Activated T-helper 17 cell treated with anti-CD3 and anti-CD28 coated beads, Interleukin-2, amount 50 U/mL, for 72 hours (primary cell): ENCODE measurements around the gene SLC4A1AP. TPM values are rescaled to one million over a fixed set of nuclear protein-coding genes. Genes with fewer than 3 reads are reported as not detected.

ENCODE experiments used
- total RNA-seq, 2 donors: library from RNA; stranded (reverse); gene quantifications; one replicate each; pipeline ENCODE4 v1.2.3, GENCODE V29; 2022

SLC4A1AP gene
- total RNA-seq, 2 donors from 2014 or later, result 23.6 to 25.5 TPM

Other genes with a start within 250 kb of the SLC4A1AP start
- gene NRBP1, start 235.3 kb upstream of the SLC4A1AP start, total RNA-seq, result 10 to 100 TPM; 65.2 to 76.1 TPM
- gene KRTCAP3, start 221.5 kb upstream of the SLC4A1AP start, total RNA-seq, result 1 to 10 TPM; 2.6 to 5.0 TPM
- 10 to 100 TPM; 10.5 to 18.6 TPM for gene IFT172, start 174.1 kb upstream of the SLC4A1AP start, total RNA-seq
- under 1 TPM in 1 of 2 donors, not detected in 1; 0.21 TPM for gene FNDC4, start 168.7 kb upstream of the SLC4A1AP start, total RNA-seq
- not detected for gene GCKR, start 167.1 kb upstream of the SLC4A1AP start, total RNA-seq
- 10 to 100 TPM; 27.2 to 39.5 TPM for gene ZNF512, start 80.8 kb upstream of the SLC4A1AP start, total RNA-seq
- gene CCDC121, start 34.9 kb upstream of the SLC4A1AP start, total RNA-seq, result under 1 TPM; 0.26 to 0.45 TPM
- 10 to 100 TPM; 38.5 to 55.4 TPM for gene GPN1, start 34.8 kb upstream of the SLC4A1AP start, total RNA-seq
- gene SUPT7L, start 275 bp upstream of the SLC4A1AP start, total RNA-seq, result 10 to 100 TPM; 27.7 to 32.7 TPM
- 10 to 100 TPM; 53.1 to 76.3 TPM for gene MRPL33, start 107.8 kb downstream of the SLC4A1AP start, total RNA-seq
- gene RBKS, start 226.5 kb downstream of the SLC4A1AP start, total RNA-seq, result 10 to 100 TPM in 1 of 2 donors, 1 to 10 TPM in 1; 7.7 to 10.0 TPM
- 10 to 100 TPM; 87.0 to 88.6 TPM for gene BABAM2, start 226.8 kb downstream of the SLC4A1AP start, total RNA-seq